ENCODE measurements around the gene MCMBP.

The MCMBP gene

DNA sequence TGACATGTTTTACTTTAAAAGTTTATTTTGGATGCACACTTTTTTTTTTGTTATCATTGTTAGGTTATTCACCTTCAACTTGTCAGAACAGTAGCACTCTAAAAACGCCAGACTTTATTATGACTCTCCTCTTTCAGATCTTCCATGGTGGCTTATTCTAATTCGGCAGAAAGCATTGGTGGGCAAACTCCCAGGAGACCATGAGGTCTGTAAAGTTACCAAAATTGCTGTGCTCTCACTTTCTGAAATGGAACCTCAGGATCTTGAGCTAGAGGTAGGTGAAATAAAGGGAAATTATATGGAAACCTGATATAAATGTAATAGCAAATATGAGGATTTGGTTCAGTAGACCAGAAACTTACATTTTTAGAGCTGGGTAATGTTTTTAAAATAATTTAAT, 91.1 kb downstream of the MCMBP start:
- DNase-seq = no peak

DNA sequence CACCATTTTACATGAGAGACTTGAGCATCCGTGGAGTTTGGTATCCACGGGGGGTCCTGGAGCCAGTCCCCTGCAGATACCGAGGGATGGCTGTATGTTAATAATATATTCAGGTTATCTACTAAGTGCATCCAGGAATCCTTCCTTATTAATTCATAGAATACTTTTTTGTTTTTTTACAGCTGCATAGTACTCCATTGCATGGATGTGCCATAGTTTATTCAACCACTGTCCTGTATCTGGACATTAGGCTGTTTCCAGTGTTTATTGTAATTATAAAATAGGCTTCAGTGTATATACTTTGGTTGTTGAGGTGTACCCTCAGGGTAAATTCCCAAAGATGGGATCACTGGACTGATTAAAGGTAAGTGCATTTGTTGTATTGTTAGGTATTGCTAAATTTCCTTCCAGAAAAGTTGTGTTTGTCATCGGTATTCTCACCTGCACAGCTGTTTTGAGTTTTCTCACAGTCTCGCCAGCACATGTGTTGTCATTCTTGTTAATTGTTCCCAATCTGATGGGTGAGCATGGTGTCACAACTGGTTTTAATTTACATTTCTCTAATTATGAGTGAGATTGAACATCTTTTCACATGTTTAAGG, 91.7 kb downstream of the MCMBP start:
- DNase-seq = no peak
